GM04503 (cell line): ENCODE measurements around the gene EYS.
"Not testable (repeated sequence)": the region's sequence is repeated elsewhere in the genome, so short reads cannot be mapped to it uniquely, and the experiment has no call there.

ENCODE experiments used
- DNase-seq: peaks from one replicate; pipeline ENCODE4 v3.0.0-alpha.2; 2012; ENCODE audit warnings: low read depth

The EYS gene

GRCh38 chr6:64301307-64302236 is 1405.5 kb downstream of the EYS start:
- no peak for DNase-seq

GRCh38 chr6:64299176-64299575 is 1407.8 kb downstream of the EYS start:
- DNase-seq = no peak

DNA sequence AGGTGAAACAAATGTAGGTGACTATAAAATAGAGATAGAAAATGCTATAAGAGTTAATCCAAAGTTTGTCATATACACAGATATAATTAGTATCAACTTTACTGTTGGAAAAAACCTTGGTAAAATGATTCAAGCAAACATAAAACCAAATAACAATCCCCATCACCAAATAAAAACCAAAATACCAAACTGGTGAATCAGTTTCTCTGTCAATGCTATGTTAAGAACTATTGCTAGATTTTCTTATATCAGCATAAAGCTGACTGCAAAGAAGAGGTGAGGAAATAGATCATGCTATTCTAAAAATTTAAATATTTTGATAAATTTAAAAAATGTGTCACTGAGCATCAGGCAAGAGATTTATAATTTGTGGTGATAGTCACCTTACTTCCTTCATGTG is 1413.0 kb downstream of the EYS start:
- DNase-seq = no peak

DNA sequence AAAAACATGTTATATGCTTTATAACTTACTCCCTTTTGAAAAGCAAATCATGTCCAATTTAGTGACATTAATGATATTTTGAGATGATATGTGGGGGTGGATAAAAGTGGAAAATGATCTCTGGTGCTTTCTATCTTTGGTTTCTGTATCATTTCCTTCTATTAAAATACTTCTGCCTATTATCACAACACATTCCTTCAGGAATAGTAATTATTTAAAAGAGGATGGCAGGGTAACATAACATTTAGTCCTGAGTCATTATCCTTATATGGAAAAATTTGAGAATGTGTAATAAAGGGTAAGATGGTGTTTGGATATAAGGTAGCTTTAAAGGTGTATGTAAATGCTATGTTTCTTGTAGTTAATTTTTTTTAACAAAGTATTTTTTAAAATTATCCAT is 1413.7 kb downstream of the EYS start:
- no peak for DNase-seq

- no peak for DNase-seq
Observed at GRCh38 chr6:64290867-64291266, 1416.2 kb downstream of the EYS start.

DNA sequence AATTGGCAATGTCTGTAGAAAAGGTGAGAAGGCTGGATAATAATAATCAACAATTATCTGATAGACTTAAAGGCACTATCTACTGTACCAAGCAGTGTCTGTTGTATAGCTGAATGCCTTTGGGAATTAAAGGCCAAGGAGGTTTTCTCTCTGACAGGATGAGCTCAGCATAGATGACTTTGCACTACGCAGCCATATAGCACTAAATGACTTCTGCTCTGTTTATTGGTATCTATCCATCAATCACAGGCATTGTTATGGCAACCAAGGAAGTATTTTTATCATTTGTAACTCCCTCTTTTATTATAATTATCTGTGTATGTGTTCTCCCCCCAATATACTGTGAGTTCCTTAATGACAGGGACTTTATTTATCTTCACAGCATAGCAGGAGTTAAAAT is 1417.1 kb downstream of the EYS start:
- DNase-seq = no peak

- no peak for DNase-seq
Observed at GRCh38 chr6:64288351-64288750, 1418.7 kb downstream of the EYS start.

- DNase-seq = no peak
Observed at GRCh38 chr6:64281167-64281566, 1425.9 kb downstream of the EYS start.

- DNase-seq = no peak
Observed at GRCh38 chr6:64280569-64280968, 1426.5 kb downstream of the EYS start.

- DNase-seq = no peak
Observed at GRCh38 chr6:64270083-64270482, 1436.9 kb downstream of the EYS start.

GRCh38 chr6:64266351-64266821 is 1440.6 kb downstream of the EYS start:
- DNase-seq = no peak

GRCh38 chr6:64263778-64264177 is 1443.2 kb downstream of the EYS start:
- DNase-seq = no peak

GRCh38 chr6:64259372-64259771 is 1447.7 kb downstream of the EYS start:
- DNase-seq = no peak

GRCh38 chr6:64258752-64259151 is 1448.3 kb downstream of the EYS start:
- no peak for DNase-seq

GRCh38 chr6:64258302-64258701 is 1448.7 kb downstream of the EYS start:
- no peak for DNase-seq

- no peak for DNase-seq
Observed at GRCh38 chr6:64257586-64257985, 1449.4 kb downstream of the EYS start.

DNA sequence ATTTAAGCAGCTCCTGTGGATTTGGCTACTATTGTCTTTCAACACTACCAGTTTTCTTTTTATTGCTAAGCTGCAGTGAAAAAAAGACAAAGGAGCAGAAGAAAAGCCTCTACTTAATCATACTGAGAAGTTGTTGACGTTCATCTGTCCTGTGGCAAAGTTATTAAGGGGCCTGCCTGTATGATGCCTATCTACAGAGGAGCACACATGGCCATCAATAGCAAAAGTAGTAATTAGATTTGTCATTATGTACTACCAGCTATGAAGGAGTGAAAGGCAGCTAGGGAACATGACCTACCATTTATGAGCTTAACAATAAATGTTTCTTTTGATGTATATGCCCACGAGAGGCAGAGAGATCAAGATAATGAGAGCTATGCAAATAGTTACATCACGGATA is 1450.5 kb downstream of the EYS start:
- no peak for DNase-seq

DNA sequence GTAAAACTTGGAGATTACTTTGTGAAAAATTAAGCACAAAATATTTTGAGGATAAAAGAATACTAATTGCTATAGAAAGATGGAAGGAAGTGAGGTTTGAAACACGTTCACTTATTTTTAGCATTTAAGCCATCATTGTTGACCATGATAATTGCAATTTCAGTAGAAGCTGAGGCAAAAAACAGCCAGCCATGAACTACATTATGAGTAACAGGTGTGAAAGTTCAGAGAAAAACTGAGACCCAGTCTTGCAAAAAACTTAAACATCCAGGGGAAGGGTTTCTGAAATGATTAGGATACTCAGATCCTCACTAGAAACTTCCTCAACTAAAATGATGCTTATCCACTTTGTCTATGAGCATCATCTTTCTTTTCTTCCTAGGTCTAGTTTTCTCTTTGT is 1452.0 kb downstream of the EYS start:
- no peak for DNase-seq

- DNase-seq = no peak
Observed at GRCh38 chr6:64254558-64254957, 1452.5 kb downstream of the EYS start.

DNA sequence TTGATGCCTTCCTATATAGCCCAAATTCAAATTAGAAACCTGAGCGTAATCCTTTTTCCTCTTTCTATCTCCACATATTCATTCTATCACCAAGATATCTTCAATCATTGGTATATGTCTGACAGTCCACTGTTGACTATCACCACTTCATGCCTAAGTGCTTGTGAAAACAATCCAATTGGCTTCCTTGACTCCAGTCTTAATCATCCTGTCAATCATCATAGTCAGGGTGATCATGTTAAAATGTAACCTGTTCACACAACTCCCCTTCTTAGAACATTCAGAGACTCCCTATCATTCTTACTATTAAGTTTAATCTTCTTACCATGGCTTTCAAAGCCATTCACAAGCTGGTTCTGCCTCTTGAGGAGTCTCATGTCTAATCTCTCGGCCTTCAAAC is 1454.8 kb downstream of the EYS start:
- no peak for DNase-seq

GRCh38 chr6:64250126-64250525 is 1456.9 kb downstream of the EYS start:
- DNase-seq = no peak

DNA sequence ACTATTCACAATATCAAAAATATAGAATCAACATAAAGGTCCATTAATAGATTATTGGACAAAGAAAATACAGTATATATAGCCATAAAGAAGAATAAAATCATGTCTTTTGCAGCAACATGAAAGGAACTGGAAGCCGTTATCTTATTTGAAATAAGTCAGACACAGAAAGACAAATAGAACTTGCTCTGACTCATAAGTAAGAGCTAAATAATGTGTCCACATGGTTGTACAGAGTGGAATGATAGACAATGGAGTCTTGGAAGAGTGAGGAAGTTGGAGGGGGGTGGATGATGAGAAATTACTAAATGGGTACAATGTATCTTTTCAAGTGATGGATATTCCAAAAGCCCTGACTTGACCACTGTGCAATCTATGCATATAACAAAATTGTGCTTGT is 1457.9 kb downstream of the EYS start:
- no peak for DNase-seq

- DNase-seq = no peak
Observed at GRCh38 chr6:64243618-64244017, 1463.4 kb downstream of the EYS start.

- not testable (repeated sequence) for DNase-seq
Observed at GRCh38 chr6:64238908-64239307, 1468.1 kb downstream of the EYS start.
